Osteoblast (primary cell): ENCODE measurements around the gene TECTB. TPM values are rescaled to one million over a fixed set of nuclear protein-coding genes. Genes with fewer than 3 reads are reported as not detected.

Source experiments
- DNase-seq: peaks from one replicate; pipeline ENCODE4 v3.0.0; 2011; ENCODE audit warnings: low spot score, mixed read lengths; ENCODE audit not compliant: insufficient read length; ENCODE audit errors: missing footprints
- H2AFZ ChIP-seq: 2 replicates; pipeline ENCODE4 v1.6.0; 2011; ENCODE audit warnings: mild to moderate bottlenecking, low read length
- H3K27ac ChIP-seq: 2 replicates; pipeline ENCODE4 v1.5.1; 2011; ENCODE audit warnings: mild to moderate bottlenecking, low read depth, low read length, moderate library complexity
- H3K27me3 ChIP-seq: 2 replicates; pipeline ENCODE4 v1.6.0; 2012; ENCODE audit warnings: mild to moderate bottlenecking, control low read depth, inconsistent platforms, low read length, moderate library complexity; ENCODE audit not compliant: insufficient read depth
- H3K36me3 ChIP-seq: 2 replicates; pipeline ENCODE4 v1.5.1; 2011; ENCODE audit warnings: mild to moderate bottlenecking, low read length, control low read depth, moderate library complexity; ENCODE audit not compliant: insufficient read depth
- H3K4me1 ChIP-seq: 2 replicates; pipeline ENCODE4 v1.5.1; 2011; ENCODE audit warnings: mild to moderate bottlenecking, low read length, control low read depth, moderate library complexity; ENCODE audit not compliant: insufficient read depth
- H3K4me2 ChIP-seq: 2 replicates; pipeline ENCODE4 v1.6.0; 2011; ENCODE audit warnings: mild to moderate bottlenecking, low read length; ENCODE audit not compliant: insufficient read depth
- H3K4me3 ChIP-seq: fragments of 200-600 bp; sonication (generic); 3 replicates; pipeline ENCODE4 v1.5.1; 2012; ENCODE audit warnings: mild to moderate bottlenecking, low read length, inconsistent platforms; ENCODE audit not compliant: insufficient read depth
- H3K79me2 ChIP-seq: 2 replicates; pipeline ENCODE4 v1.6.0; 2012; ENCODE audit warnings: mild to moderate bottlenecking, low read length, control low read depth, inconsistent platforms; ENCODE audit not compliant: insufficient read depth
- H3K9me3 ChIP-seq: 2 replicates; pipeline ENCODE4 v1.5.1; 2011; ENCODE audit warnings: low read depth, low read length, control low read depth
- H4K20me1 ChIP-seq: 2 replicates; pipeline ENCODE4 v1.6.0; 2012; ENCODE audit warnings: mild to moderate bottlenecking, low read length, control low read depth; ENCODE audit not compliant: insufficient read depth
- total RNA-seq: library from RNA; depleted of rRNA; stranded (reverse); fragments of >200 nt; gene quantifications from 2 replicates; pipeline ENCODE4 v1.2.3, GENCODE V29; 2012
- TF ChIP-seq, protein P1 (sequence below): IDR thresholded peaks from 2 replicates; pipeline ENCODE4 v1.5.1; 2011; ENCODE audit warnings: mild to moderate bottlenecking, low read depth, low read length, moderate library complexity; ENCODE audit errors: extremely low read depth

TECTB gene
- total RNA-seq, 1 donor: not detected

GRCh38 chr10:112239347-112239746 is 43.9 kb upstream of the TECTB start:
- H3K9me3 ChIP-seq: peaks cover 3% of the 10 kb centered on the region
- no peaks in the 10 kb centered on the region for H3K4me1 ChIP-seq
- no peaks in the 10 kb centered on the region for H3K27me3 ChIP-seq
- H3K36me3 ChIP-seq: no peaks in the 10 kb centered on the region
- no peaks in the 10 kb centered on the region for H4K20me1 ChIP-seq
- no peak overlapping the region for H2AFZ ChIP-seq
- no peak overlapping the region for H3K4me2 ChIP-seq
- no peaks in the 10 kb centered on the region for H3K79me2 ChIP-seq
- DNase-seq: no peak
- TF ChIP-seq, protein P1, sequence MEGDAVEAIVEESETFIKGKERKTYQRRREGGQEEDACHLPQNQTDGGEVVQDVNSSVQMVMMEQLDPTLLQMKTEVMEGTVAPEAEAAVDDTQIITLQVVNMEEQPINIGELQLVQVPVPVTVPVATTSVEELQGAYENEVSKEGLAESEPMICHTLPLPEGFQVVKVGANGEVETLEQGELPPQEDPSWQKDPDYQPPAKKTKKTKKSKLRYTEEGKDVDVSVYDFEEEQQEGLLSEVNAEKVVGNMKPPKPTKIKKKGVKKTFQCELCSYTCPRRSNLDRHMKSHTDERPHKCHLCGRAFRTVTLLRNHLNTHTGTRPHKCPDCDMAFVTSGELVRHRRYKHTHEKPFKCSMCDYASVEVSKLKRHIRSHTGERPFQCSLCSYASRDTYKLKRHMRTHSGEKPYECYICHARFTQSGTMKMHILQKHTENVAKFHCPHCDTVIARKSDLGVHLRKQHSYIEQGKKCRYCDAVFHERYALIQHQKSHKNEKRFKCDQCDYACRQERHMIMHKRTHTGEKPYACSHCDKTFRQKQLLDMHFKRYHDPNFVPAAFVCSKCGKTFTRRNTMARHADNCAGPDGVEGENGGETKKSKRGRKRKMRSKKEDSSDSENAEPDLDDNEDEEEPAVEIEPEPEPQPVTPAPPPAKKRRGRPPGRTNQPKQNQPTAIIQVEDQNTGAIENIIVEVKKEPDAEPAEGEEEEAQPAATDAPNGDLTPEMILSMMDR: no peak
- no peak overlapping the region for H3K27ac ChIP-seq
- H3K4me3 ChIP-seq: no peak overlapping the region

GRCh38 chr10:112240441-112240840 is 42.8 kb upstream of the TECTB start:
- TF ChIP-seq, protein P1: no peak
- H2AFZ ChIP-seq: no peak overlapping the region
- no peaks in the 10 kb centered on the region for H3K36me3 ChIP-seq
- no peaks in the 10 kb centered on the region for H3K4me1 ChIP-seq
- no peaks in the 10 kb centered on the region for H3K79me2 ChIP-seq
- H3K4me3 ChIP-seq: no peak overlapping the region
- no peak overlapping the region for H3K27ac ChIP-seq
- DNase-seq: no peak
- no peaks in the 10 kb centered on the region for H4K20me1 ChIP-seq
- peaks cover 3% of the 10 kb centered on the region for H3K9me3 ChIP-seq
- H3K27me3 ChIP-seq: no peaks in the 10 kb centered on the region
- no peak overlapping the region for H3K4me2 ChIP-seq

- no peaks in the 10 kb centered on the region for H4K20me1 ChIP-seq
- TF ChIP-seq, protein P1: no peak
- no peaks in the 10 kb centered on the region for H3K27me3 ChIP-seq
- no peaks in the 10 kb centered on the region for H3K79me2 ChIP-seq
- H2AFZ ChIP-seq: no peak overlapping the region
- H3K9me3 ChIP-seq: peaks cover 3% of the 10 kb centered on the region
- no peak overlapping the region for H3K4me2 ChIP-seq
- H3K4me1 ChIP-seq: no peaks in the 10 kb centered on the region
- no peak overlapping the region for H3K27ac ChIP-seq
- no peak overlapping the region for H3K4me3 ChIP-seq
- no peaks in the 10 kb centered on the region for H3K36me3 ChIP-seq
- DNase-seq: no peak
Measured at GRCh38 chr10:112241651-112242341, 41.4 kb upstream of the TECTB start.

- TF ChIP-seq, protein P1: no peak
Measured at GRCh38 chr10:112242769-112243168, 40.4 kb upstream of the TECTB start.

More at GRCh38 chr10:112242769-112243168, 40.4 kb upstream of the TECTB start:
- Histone ChIP-seq H3K4me3 (no peak overlapping the region), H3K36me3 (no peaks in the 10 kb centered on the region), H3K4me2 (no peak overlapping the region), H3K27ac (no peak overlapping the region), H2AFZ (no peak overlapping the region), H4K20me1 (no peaks in the 10 kb centered on the region), H3K4me1 (no peaks in the 10 kb centered on the region), H3K27me3 (no peaks in the 10 kb centered on the region), H3K79me2 (no peaks in the 10 kb centered on the region), H3K9me3 (peaks cover 3% of the 10 kb centered on the region)
- no peak for DNase-seq
